IMR-90 (cell line): Measurements from ENCODE around the gene STX7. TPM values are rescaled to one million over a fixed set of nuclear protein-coding genes. Genes with fewer than 3 reads are reported as not detected.

Experiments used
- ATAC-seq: fragments of 200-7000 bp; cut with Tn5 transposase; 2 replicates; pipeline ENCODE4 v1.9.1; 2020; ENCODE audit warnings: low read depth, mild to moderate bottlenecking, moderate library complexity
- BruUV-seq: library from RNA; stranded (reverse); fragments of 400-500 nt; replicated peaks from 2 replicates; lab custom pipeline; 2021; lab: Mats Ljungman, UMichigan
- CTCF ChIA-PET: fragments of 300-600 bp; formaldehyde crosslinking; extraction: SDS; loops from one replicate; lab custom pipeline; 2021; ENCODE audit warnings: antibody characterized with exemption; lab: Yijun Ruan, JAX
- POLR2A ChIA-PET: fragments of 300-600 bp; sonication (Branson Sonifier 250); formaldehyde crosslinking; loops from one replicate; lab custom pipeline; 2022; ENCODE audit warnings: antibody characterized with exemption; ENCODE audit not compliant: unreplicated experiment; lab: Charles Lee
- DNase-seq: peaks from one replicate; pipeline ENCODE4 v3.0.0; 2013
- H2AFZ ChIP-seq: replicated peaks from 2 replicates; pipeline ENCODE3; 2013; ENCODE audit warnings: low read length, mild to moderate bottlenecking; ENCODE audit not compliant: poor library complexity
- H2AK5ac ChIP-seq: 2 replicates; pipeline ENCODE4 v1.6.1; 2013; ENCODE audit warnings: low read depth, low read length, inconsistent platforms
- H2AK9ac ChIP-seq: replicated peaks from 2 replicates; pipeline ENCODE3; 2013; ENCODE audit warnings: mild to moderate bottlenecking, low read depth, low read length, moderate library complexity; ENCODE audit not compliant: poor library complexity
- H2BK120ac ChIP-seq: 2 replicates; pipeline ENCODE4 v1.6.1; 2013; ENCODE audit warnings: low read depth, low read length, inconsistent platforms
- H2BK15ac ChIP-seq: 3 replicates; pipeline ENCODE4 v1.6.1; 2013; ENCODE audit warnings: low read depth, low read length, inconsistent platforms
- H2BK20ac ChIP-seq: 2 replicates; pipeline ENCODE4 v1.6.1; 2013; ENCODE audit warnings: low read depth, mild to moderate bottlenecking, inconsistent platforms, low read length, moderate library complexity
- H2BK5ac ChIP-seq: 2 replicates; pipeline ENCODE4 v1.6.1; 2013; ENCODE audit warnings: mild to moderate bottlenecking, low read depth, low read length, inconsistent platforms; ENCODE audit not compliant: poor library complexity, severe bottlenecking
- H3K14ac ChIP-seq: replicated peaks from 2 replicates; pipeline ENCODE4 v1.6.1; 2013; ENCODE audit warnings: low read depth, low read length, inconsistent platforms
- H3K18ac ChIP-seq: 2 replicates; pipeline ENCODE4 v1.6.1; 2013; ENCODE audit warnings: low read depth, low read length, control low read depth
- H3K23ac ChIP-seq: 2 replicates; pipeline ENCODE4 v1.6.1; 2013; ENCODE audit warnings: low read depth, low read length, inconsistent platforms
- H3K27ac ChIP-seq: 2 replicates; pipeline ENCODE4 v1.5.1; 2013; ENCODE audit warnings: mild to moderate bottlenecking, control low read depth, low read length; ENCODE audit not compliant: insufficient read depth
- H3K27me3 ChIP-seq: 2 replicates; pipeline ENCODE4 v1.6.1; 2013; ENCODE audit warnings: low read length; ENCODE audit not compliant: control insufficient read depth, insufficient read depth
- H3K36me3 ChIP-seq: 2 replicates; pipeline ENCODE4 v1.6.1; 2013; ENCODE audit warnings: low read length, mixed read lengths; ENCODE audit not compliant: control insufficient read depth, insufficient read depth
- H3K4ac ChIP-seq: 2 replicates; pipeline ENCODE4 v1.6.1; 2013; ENCODE audit warnings: low read depth, low read length, inconsistent platforms
- H3K4me1 ChIP-seq: 2 replicates; pipeline ENCODE4 v1.6.1; 2013; ENCODE audit warnings: low read length, mixed read lengths; ENCODE audit not compliant: control insufficient read depth, insufficient read depth
- H3K4me2 ChIP-seq: 2 replicates; pipeline ENCODE4 v1.6.1; 2013; ENCODE audit warnings: low read depth, mild to moderate bottlenecking, control low read depth, low read length, moderate library complexity
- H3K4me3 ChIP-seq: 2 replicates; pipeline ENCODE4 v1.5.1; 2013; ENCODE audit warnings: low read depth, mild to moderate bottlenecking, control low read depth, low read length, moderate library complexity; ENCODE audit not compliant: insufficient read depth
- H3K56ac ChIP-seq: 2 replicates; pipeline ENCODE4 v1.6.1; 2013; ENCODE audit warnings: low read length, inconsistent platforms; ENCODE audit not compliant: insufficient read depth; ENCODE audit errors: extremely low read depth
- H3K79me1 ChIP-seq, 2 experiments: 2 replicates each; pipeline ENCODE4 v1.6.1; 2013; ENCODE audit warnings: low read length in 2 of 2, inconsistent platforms in 1 of 2, low read depth in 1 of 2
- H3K9ac ChIP-seq: 2 replicates; pipeline ENCODE4 v1.6.1; 2013; ENCODE audit warnings: low read depth, low read length, control low read depth
- H3K9me1 ChIP-seq: 2 replicates; pipeline ENCODE4 v1.6.1; 2013; ENCODE audit warnings: low read length, inconsistent platforms; ENCODE audit not compliant: insufficient read depth
- H3K9me3 ChIP-seq: 2 replicates; pipeline ENCODE4 v1.6.1; 2013; ENCODE audit warnings: low read length; ENCODE audit not compliant: control insufficient read depth, insufficient read depth
- H4K20me1 ChIP-seq: 2 replicates; pipeline ENCODE4 v1.6.1; 2013; ENCODE audit warnings: low read length, inconsistent platforms; ENCODE audit not compliant: insufficient read depth
- H4K5ac ChIP-seq: 2 replicates; pipeline ENCODE4 v1.6.1; 2013; ENCODE audit warnings: mild to moderate bottlenecking, low read depth, low read length, control low read depth
- H4K8ac ChIP-seq, 2 experiments: 2 replicates each; pipeline ENCODE4 v1.6.1; 2013; ENCODE audit warnings: low read depth in 2 of 2, low read length in 2 of 2, control low read depth in 1 of 2, inconsistent platforms in 1 of 2
- H4K91ac ChIP-seq: 2 replicates; pipeline ENCODE4 v1.6.1; 2013; ENCODE audit warnings: low read depth, low read length, inconsistent platforms; ENCODE audit not compliant: insufficient read depth
- MXI1 ChIP-seq: IDR thresholded peaks from 2 replicates; pipeline ENCODE4 v1.6.1; 2012; ENCODE audit warnings: low read depth, mild to moderate bottlenecking, low read length, moderate library complexity, borderline replicate concordance
- POLR2A ChIP-seq: IDR thresholded peaks from 2 replicates; pipeline ENCODE4 v1.6.1; 2012; ENCODE audit warnings: mild to moderate bottlenecking, low read depth, low read length
- RFX5 ChIP-seq: IDR thresholded peaks from 2 replicates; pipeline ENCODE4 v1.8.0; 2012; ENCODE audit warnings: low read depth, mild to moderate bottlenecking, low read length, moderate library complexity
- SMC3 ChIP-seq: fragments of 150-350 bp; IDR thresholded peaks from 2 replicates; pipeline ENCODE4 v1.6.1; 2016; ENCODE audit warnings: low read depth, mild to moderate bottlenecking, antibody characterized with exemption, low read length, moderate library complexity
- WGBS, 2 experiments: methylation state at CpG; one replicate each; pipeline versions ENCODE4 v1.1.5 to v1.1.7; 2013; ENCODE audit warnings: missing lambda C conversion rate in 2 of 2; ENCODE audit not compliant: insufficient read length in 1 of 2; ENCODE audit errors: extremely low coverage in 2 of 2; 5-methylcytosine and 5-hydroxymethylcytosine counted together
- dilution Hi-C: fragments of 300-500 bp; cut with HindIII; formaldehyde crosslinking; loops from one replicate; pipeline ENCODE4 v1.14.3; 2018; ENCODE audit warnings: low sequenced_read_pairs; ENCODE audit not compliant: unreplicated experiment
- in situ Hi-C: fragments of 300-500 bp; cut with MboI; formaldehyde crosslinking; loops from 3 replicates; pipeline ENCODE4 v1.14.3; 2019; ENCODE audit warnings: low sequenced_read_pairs, inconsistent platforms, mixed read lengths
- intact Hi-C: fragments of 100-400 bp; cut with micrococcal nuclease; formaldehyde crosslinking; loops from 2 replicates; pipeline ENCODE4 v1.10.0; 2022
- polyA plus RNA-seq, 3 experiments: library from polyadenylated mRNA; depleted of rRNA; stranded (reverse); fragments of >200 nt; gene quantifications; 2 replicates each; pipeline ENCODE4 v1.2.3, GENCODE V29; 2012; ENCODE audit warnings: low replicate concordance in 1 of 3
- total RNA-seq: library from RNA; depleted of rRNA; stranded (reverse); fragments of >200 nt; gene quantifications from 2 replicates; pipeline ENCODE4 v1.2.3, GENCODE V29; 2012
- TF ChIP-seq, protein P1 (sequence below): fragments of 150-350 bp; IDR thresholded peaks from 2 replicates; pipeline ENCODE4 v1.6.1; 2017; ENCODE audit warnings: mild to moderate bottlenecking, antibody characterized with exemption, low read length, low read depth

STX7 gene
- total and polyA plus RNA-seq, 2 of the 4 experiments (the other 2 are of a cell fraction) = 16.5 to 35.1 TPM

DNA sequence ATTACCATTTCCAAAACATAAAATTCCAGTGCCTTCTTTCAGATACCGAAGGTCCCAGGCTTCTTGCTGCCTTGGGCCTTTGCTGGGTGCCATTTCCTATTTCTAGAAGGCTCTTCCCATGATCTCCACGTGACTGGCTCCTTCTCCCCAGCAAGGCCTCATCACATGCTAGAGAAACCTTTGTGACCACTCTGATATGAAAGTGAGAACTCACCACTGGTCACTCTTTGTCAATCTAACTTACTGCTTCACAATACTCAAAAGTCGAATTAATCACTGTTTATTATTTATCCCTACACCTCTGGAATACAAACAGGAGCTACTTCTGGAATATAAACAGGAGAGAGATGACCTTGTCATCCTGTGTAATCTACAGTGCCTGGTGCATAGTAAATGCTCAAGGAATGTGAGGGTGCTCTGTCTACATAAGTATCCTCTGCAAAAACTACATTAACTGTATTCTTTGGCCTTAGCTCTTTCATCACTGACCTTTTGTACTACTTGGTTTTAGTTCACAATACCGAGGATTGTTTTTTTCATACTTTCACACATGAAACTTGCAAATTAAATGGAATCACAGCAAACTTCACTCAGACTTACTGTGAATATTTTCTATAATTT, 1.6 kb downstream of the STX7 start:
- Histone ChIP-seq H3K14ac (no peak overlapping the region; the same call in 1 of the 2 replicates), H4K8ac (no peak overlapping the region), H2BK5ac (no peak overlapping the region), H3K27ac (no peak overlapping the region), H3K4me1 (peaks cover 4% of the 10 kb centered on the region), H3K4ac (no peak overlapping the region), H2AFZ (no peak overlapping the region), H2BK120ac (no peak overlapping the region), H4K91ac (no peak overlapping the region), H3K9ac (no peak overlapping the region), H3K27me3 (peaks cover 7% of the 10 kb centered on the region), H3K79me1 (peaks cover 27 to 44% of the 10 kb centered on the region in 2 experiments), H2AK5ac (no peak overlapping the region), H3K9me1 (0 out of 2 replicates have a peak, but pooled peaks cover 4% of the 10 kb centered on the region), H3K4me3 (0 out of 2 replicates have a peak overlapping the region, but pooled peaks have one; percentile 1), H3K4me2 (peak overlapping the region; percentile 99), H4K5ac (no peak overlapping the region), H2BK20ac (no peak overlapping the region), H3K36me3 (no peaks in the 10 kb centered on the region; the same call in 1 of the 2 replicates), H3K9me3 (no peaks in the 10 kb centered on the region), H3K18ac (no peak overlapping the region), H3K56ac (no peak overlapping the region), H3K23ac (peak overlapping the region; percentile 71; the same call in 1 of the 2 replicates), H2BK15ac (no peak overlapping the region), H4K20me1 (peaks cover 36% of the 10 kb centered on the region; the same call in 1 of the 2 replicates), H2AK9ac (no peak overlapping the region)
- TF ChIP-seq SMC3 = no peak
- no peak for TF ChIP-seq RFX5
- TF ChIP-seq, protein P1, sequence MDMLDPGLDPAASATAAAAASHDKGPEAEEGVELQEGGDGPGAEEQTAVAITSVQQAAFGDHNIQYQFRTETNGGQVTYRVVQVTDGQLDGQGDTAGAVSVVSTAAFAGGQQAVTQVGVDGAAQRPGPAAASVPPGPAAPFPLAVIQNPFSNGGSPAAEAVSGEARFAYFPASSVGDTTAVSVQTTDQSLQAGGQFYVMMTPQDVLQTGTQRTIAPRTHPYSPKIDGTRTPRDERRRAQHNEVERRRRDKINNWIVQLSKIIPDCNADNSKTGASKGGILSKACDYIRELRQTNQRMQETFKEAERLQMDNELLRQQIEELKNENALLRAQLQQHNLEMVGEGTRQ = peak; percentile 55; the same call in 1 of the 2 replicates
- no peak for TF ChIP-seq POLR2A
- no peak for TF ChIP-seq MXI1
- intact Hi-C loops = no loop called here
- no CpG with 5 or more reads among the region's 4 CpGs for WGBS, 2 experiments
- DNase-seq = no peak
- ChIA-PET POLR2A (no interaction called here), CTCF (no interaction called here)
- dilution Hi-C loops = no loop called here
- no peak for ATAC-seq
- in situ Hi-C loops = no loop called here
- BruUV-seq = no TSS peak
